ENCODE results near the gene EIF5.

EIF5 gene

GRCh38 chr14:103298620-103299019 lies 35.4 kb upstream of the EIF5 start:
- no peak for TF ChIP-seq CTCF (conservative IDR thresholded peaks at IDR 0.05; ENCODE audit: low read depth, low read length)

GRCh38 chr14:103301512-103302354 lies 32.3 kb upstream of the EIF5 start:
- TF ChIP-seq CTCF (conservative IDR thresholded peaks at IDR 0.05; ENCODE audit: low read depth, low read length): no peak
- DNase-seq (ENCODE audit: low read depth): no peak
- no peak overlapping the region for H3K4me3 ChIP-seq (ENCODE audit: low read length)

More at GRCh38 chr14:103298620-103299019, 35.4 kb upstream of the EIF5 start:
- no peak for DNase-seq (ENCODE audit: low read depth)
- no peak overlapping the region for H3K4me3 ChIP-seq (ENCODE audit: low read length)

GRCh38 chr14:103302966-103303365 lies 31.1 kb upstream of the EIF5 start:
- no peak for TF ChIP-seq CTCF (conservative IDR thresholded peaks at IDR 0.05; ENCODE audit: low read depth, low read length)
- no peak overlapping the region for H3K4me3 ChIP-seq (ENCODE audit: low read length)
- DNase-seq (ENCODE audit: low read depth): no peak

- no peak for DNase-seq (ENCODE audit: low read depth)
- no peak for TF ChIP-seq CTCF (conservative IDR thresholded peaks at IDR 0.05; ENCODE audit: low read depth, low read length)
- no peak overlapping the region for H3K4me3 ChIP-seq (ENCODE audit: low read length)
These were observed 29.3 kb upstream of the EIF5 start for GRCh38 chr14:103304706-103305105.

- TF ChIP-seq CTCF (conservative IDR thresholded peaks at IDR 0.05; ENCODE audit: low read depth, low read length): no peak
- no peak for DNase-seq (ENCODE audit: low read depth)
- no peak overlapping the region for H3K4me3 ChIP-seq (ENCODE audit: low read length)
These were observed 25.1 kb upstream of the EIF5 start for GRCh38 chr14:103308717-103309616.

- H3K4me3 ChIP-seq (ENCODE audit: low read length): no peak overlapping the region
- no peak for TF ChIP-seq CTCF (conservative IDR thresholded peaks at IDR 0.05; ENCODE audit: low read depth, low read length)
- no peak for DNase-seq (ENCODE audit: low read depth)
These were observed 23.4 kb upstream of the EIF5 start for GRCh38 chr14:103310576-103311095.
